Erythroblast (primary cell): ENCODE measurements around the gene GRK2.
"Not testable (repeated sequence)": the region's sequence is repeated elsewhere in the genome, so short reads cannot be mapped to it uniquely, and the experiment has no call there.

ENCODE experiments used
- GATA1 ChIP-seq: IDR thresholded peaks from 2 replicates; pipeline ENCODE4 v1.6.1; 2011; ENCODE audit warnings: low read depth, mild to moderate bottlenecking, control low read depth, low read length, moderate library complexity
- POLR2A ChIP-seq: IDR thresholded peaks from 2 replicates; pipeline ENCODE4 v1.6.1; 2011; ENCODE audit warnings: mild to moderate bottlenecking, low read length

DNA sequence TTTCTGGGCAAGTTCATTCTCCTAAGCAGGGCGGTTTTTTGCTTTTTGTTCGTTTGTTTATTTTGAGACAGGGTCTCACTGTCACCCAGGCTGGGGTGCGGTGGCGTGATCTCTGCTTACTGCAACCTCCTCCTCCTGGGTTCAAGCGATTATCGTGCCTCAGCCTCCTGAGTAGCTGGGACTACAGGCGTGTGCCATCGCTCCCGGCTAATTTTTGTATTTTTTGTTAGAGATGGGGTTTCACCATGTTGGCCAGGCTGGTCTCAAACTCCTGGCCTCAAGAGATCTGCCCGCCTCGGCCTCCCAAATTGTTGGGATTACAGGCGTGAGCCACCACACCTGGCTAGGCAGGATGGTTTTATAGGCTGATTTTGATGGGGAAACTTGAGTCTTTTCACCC, 52.6 kb downstream of the GRK2 start:
- TF ChIP-seq POLR2A, GATA1: not testable (repeated sequence)
